Glutamatergic neuron (in vitro differentiated cells): ENCODE data around the gene IRS4. TPM values are rescaled to one million over a fixed set of nuclear protein-coding genes. Genes with fewer than 3 reads are reported as not detected.

Source experiments
- DNase-seq: peaks from one replicate; pipeline ENCODE4 v3.0.0; 2022
- H3K27ac Mint-ChIP-seq: one replicate; pipeline ENCODE4 v1.8.0; 2020; ENCODE audit warnings: mild to moderate bottlenecking, mixed read lengths, inconsistent platforms; ENCODE audit not compliant: unreplicated experiment
- H3K27me3 Mint-ChIP-seq: one replicate; pipeline ENCODE4 v1.8.0; 2020; ENCODE audit warnings: mild to moderate bottlenecking, moderate library complexity, mixed read lengths, inconsistent platforms; ENCODE audit not compliant: unreplicated experiment
- H3K36me3 Mint-ChIP-seq: one replicate; pipeline ENCODE4 v1.8.0; 2020; ENCODE audit warnings: mild to moderate bottlenecking, mixed read lengths, inconsistent platforms; ENCODE audit not compliant: unreplicated experiment
- H3K4me1 Mint-ChIP-seq: one replicate; pipeline ENCODE4 v1.8.0; 2020; ENCODE audit warnings: mild to moderate bottlenecking, low read depth, mixed read lengths, inconsistent platforms; ENCODE audit not compliant: unreplicated experiment
- H3K4me3 Mint-ChIP-seq: one replicate; pipeline ENCODE4 v1.8.0; 2020; ENCODE audit warnings: mild to moderate bottlenecking, mixed read lengths, inconsistent platforms; ENCODE audit not compliant: unreplicated experiment
- H3K9me3 Mint-ChIP-seq: one replicate; pipeline ENCODE4 v1.8.0; 2020; ENCODE audit warnings: mild to moderate bottlenecking, moderate library complexity, mixed read lengths, inconsistent platforms; ENCODE audit not compliant: unreplicated experiment
- total RNA-seq: library from RNA; stranded (reverse); fragmentation: NEBNext Ultra II Directional; extraction: Animal tissue kit (Norgen Biotek cat#: 25700); gene quantifications from one replicate; pipeline ENCODE4 v1.2.1, GENCODE V29; 2021; ENCODE audit not compliant: unreplicated experiment
- TF ChIP-seq, protein P1 (sequence below): fragments of 200-600 bp; sonication (generic); IDR thresholded peaks from one replicate; pipeline ENCODE4 v1.5.0; 2021; ENCODE audit not compliant: partially characterized antibody, unreplicated experiment

The IRS4 gene
- total RNA-seq, 1 donor from 2014 or later = not detected

GRCh38 chrX:108731153-108731552 is 5.2 kb downstream of the IRS4 start:
- DNase-seq = no peak
- Mint-ChIP-seq H3K27me3 (peaks cover 10% of the 10 kb centered on the region), H3K4me3 (no peak overlapping the region), H3K36me3 (no peaks in the 10 kb centered on the region), H3K4me1 (no peaks in the 10 kb centered on the region), H3K27ac (no peak overlapping the region), H3K9me3 (peaks cover 2% of the 10 kb centered on the region)
- TF ChIP-seq, protein P1, sequence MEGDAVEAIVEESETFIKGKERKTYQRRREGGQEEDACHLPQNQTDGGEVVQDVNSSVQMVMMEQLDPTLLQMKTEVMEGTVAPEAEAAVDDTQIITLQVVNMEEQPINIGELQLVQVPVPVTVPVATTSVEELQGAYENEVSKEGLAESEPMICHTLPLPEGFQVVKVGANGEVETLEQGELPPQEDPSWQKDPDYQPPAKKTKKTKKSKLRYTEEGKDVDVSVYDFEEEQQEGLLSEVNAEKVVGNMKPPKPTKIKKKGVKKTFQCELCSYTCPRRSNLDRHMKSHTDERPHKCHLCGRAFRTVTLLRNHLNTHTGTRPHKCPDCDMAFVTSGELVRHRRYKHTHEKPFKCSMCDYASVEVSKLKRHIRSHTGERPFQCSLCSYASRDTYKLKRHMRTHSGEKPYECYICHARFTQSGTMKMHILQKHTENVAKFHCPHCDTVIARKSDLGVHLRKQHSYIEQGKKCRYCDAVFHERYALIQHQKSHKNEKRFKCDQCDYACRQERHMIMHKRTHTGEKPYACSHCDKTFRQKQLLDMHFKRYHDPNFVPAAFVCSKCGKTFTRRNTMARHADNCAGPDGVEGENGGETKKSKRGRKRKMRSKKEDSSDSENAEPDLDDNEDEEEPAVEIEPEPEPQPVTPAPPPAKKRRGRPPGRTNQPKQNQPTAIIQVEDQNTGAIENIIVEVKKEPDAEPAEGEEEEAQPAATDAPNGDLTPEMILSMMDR = no peak

DNA sequence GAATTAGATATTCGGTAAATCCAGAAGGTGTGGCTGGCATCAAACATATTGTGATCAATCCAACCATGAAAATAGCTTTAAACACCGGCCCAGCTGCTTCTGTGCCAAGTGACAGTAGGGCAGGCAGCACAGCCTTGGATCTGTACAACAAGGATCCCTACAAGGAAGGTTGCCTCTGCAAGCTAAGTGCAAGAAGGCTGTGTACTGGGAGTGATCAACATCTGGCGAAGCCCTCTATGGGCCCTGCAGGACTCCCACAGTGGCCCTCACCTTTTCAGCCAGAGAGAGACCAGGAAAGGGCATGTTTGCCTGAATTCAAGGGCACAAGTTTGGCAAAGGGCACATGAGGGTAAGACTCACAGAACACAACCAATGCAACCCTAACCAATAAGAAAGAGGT is 9.6 kb downstream of the IRS4 start:
- TF ChIP-seq, protein P1 = no peak
- Mint-ChIP-seq H3K27me3 (peaks cover 3% of the 10 kb centered on the region), H3K27ac (no peak overlapping the region), H3K4me3 (no peak overlapping the region), H3K4me1 (no peaks in the 10 kb centered on the region), H3K9me3 (no peaks in the 10 kb centered on the region), H3K36me3 (no peaks in the 10 kb centered on the region)
- no peak for DNase-seq

DNA sequence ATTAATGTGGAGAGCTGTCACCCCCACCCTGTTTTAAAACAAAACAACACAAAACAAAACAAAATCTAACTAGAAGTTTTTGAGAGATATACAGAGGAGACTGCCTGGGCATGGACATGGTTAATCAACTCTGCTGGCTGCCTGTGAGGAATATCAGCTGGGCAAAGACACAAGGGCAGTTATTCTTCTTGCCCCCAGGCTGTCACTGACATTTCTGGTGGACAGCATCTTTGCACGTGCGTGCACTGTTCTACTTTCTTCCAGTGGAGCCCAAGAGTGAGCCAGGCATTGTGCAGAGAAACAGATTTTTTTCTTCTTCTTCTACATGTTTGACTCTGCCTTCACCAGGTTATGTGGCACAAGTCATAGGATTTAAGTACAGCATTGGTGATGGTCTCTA is 13.8 kb downstream of the IRS4 start:
- H3K4me3 Mint-ChIP-seq = no peak overlapping the region
- no peak for DNase-seq
- H3K9me3 Mint-ChIP-seq = no peaks in the 10 kb centered on the region
- no peak overlapping the region for H3K27ac Mint-ChIP-seq
- H3K27me3 Mint-ChIP-seq = no peaks in the 10 kb centered on the region
- no peaks in the 10 kb centered on the region for H3K36me3 Mint-ChIP-seq
- H3K4me1 Mint-ChIP-seq = no peaks in the 10 kb centered on the region
- TF ChIP-seq, protein P1 = no peak

DNA sequence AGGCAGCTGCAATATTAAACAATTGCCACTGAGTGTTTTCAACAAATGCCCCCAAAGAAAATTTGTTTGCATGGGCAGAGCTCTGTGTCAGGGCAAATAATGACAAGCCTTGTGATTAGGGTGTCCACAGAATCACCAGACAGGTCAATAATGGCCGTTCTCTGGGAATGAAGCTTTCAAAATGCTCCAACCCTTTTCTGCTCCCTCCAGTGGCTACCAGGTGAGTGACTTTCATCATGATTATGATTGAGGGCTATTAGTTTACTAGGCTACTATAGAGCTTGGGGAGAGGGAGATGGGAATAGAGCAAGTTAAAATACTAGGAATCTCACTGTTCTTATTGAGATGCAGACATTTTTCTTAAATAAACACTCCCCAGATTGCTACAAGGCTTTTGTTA is 23.5 kb downstream of the IRS4 start:
- no peak overlapping the region for H3K4me3 Mint-ChIP-seq
- H3K4me1 Mint-ChIP-seq = no peaks in the 10 kb centered on the region
- H3K27me3 Mint-ChIP-seq = no peaks in the 10 kb centered on the region
- TF ChIP-seq, protein P1 = no peak
- DNase-seq = no peak
- H3K36me3 Mint-ChIP-seq = no peaks in the 10 kb centered on the region
- no peaks in the 10 kb centered on the region for H3K9me3 Mint-ChIP-seq
- H3K27ac Mint-ChIP-seq = no peak overlapping the region

- no peaks in the 10 kb centered on the region for H3K36me3 Mint-ChIP-seq
- no peak for DNase-seq
- H3K4me3 Mint-ChIP-seq = no peak overlapping the region
- no peaks in the 10 kb centered on the region for H3K9me3 Mint-ChIP-seq
- TF ChIP-seq, protein P1 = no peak
- H3K4me1 Mint-ChIP-seq = no peaks in the 10 kb centered on the region
- no peak overlapping the region for H3K27ac Mint-ChIP-seq
- H3K27me3 Mint-ChIP-seq = no peaks in the 10 kb centered on the region
Measured at GRCh38 chrX:108704839-108705238, 31.5 kb downstream of the IRS4 start.
